ENCODE data around the gene YWHAQ. TPM values are rescaled to one million over a fixed set of nuclear protein-coding genes. Genes with fewer than 3 reads are reported as not detected.
A peak's percentile ranks its signal among the peaks of the same experiment; 100 is the strongest.
"Not testable (repeated sequence)": the region's sequence is repeated elsewhere in the genome, so short reads cannot be mapped to it uniquely, and the experiment has no call there.

The YWHAQ gene
- total RNA-seq, 2 experiments from 2014 or later = 95.8 to 101 TPM

DNA sequence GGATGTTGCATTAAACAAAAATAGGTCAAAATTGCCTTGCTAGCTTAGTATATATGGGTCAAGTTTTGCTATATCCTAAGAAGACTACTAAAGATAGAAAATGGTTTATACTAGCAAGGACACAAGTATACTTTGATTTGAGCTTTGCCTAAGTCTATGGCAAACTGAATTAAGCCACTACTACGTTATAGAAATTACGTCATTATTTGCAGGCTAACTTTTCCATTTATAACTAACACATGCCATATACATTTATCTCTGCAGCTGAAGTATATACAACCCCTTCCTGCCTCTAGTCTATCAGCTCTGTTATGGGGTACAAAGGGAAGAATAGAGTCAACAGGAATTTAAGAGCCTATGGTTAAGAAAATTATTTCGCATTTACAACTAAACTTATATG, 16.2 kb downstream of the YWHAQ start:
- Mint-ChIP-seq H3K27me3 (no peaks in the 10 kb centered on the region), H3K9me3 (no peaks in the 10 kb centered on the region), H3K4me3 (no peak overlapping the region), H3K27ac (no peak overlapping the region), H3K4me1 (ENCODE audit: low read depth) (peaks cover 96% of the 10 kb centered on the region), H3K36me3 (ENCODE audit: low read depth) (peaks cover 38% of the 10 kb centered on the region)
- H3K27ac ChIP-seq (ENCODE audit: low read depth in 1 of 2, low read length in 2 of 2) = no peak overlapping the region
- H3K9me3 ChIP-seq (ENCODE audit: control insufficient read depth in 1 of 2, insufficient read depth in 1 of 2, low read length in 2 of 2) = no peaks in the 10 kb centered on the region
- H3K4me1 ChIP-seq (ENCODE audit: insufficient read depth, low read length) = peaks cover 15% of the 10 kb centered on the region
- ATAC-seq (ENCODE audit: poor library complexity) (no peak), DNase-seq (no peak)
- intact Hi-C loops (cut with DNase I, micrococcal nuclease) = no loop called here
- CTCF ChIA-PET = no interaction called here
- peaks cover 4% of the 10 kb centered on the region for H3K36me3 ChIP-seq (ENCODE audit: insufficient read depth, low read length)
- POLR2A ChIA-PET = interaction anchor here (0.6 kb wide), 1 partner anchor 16 kb away, joined by 3 read pairs; no protein-coding TSS in a partner anchor
- TF ChIP-seq, protein P1, sequence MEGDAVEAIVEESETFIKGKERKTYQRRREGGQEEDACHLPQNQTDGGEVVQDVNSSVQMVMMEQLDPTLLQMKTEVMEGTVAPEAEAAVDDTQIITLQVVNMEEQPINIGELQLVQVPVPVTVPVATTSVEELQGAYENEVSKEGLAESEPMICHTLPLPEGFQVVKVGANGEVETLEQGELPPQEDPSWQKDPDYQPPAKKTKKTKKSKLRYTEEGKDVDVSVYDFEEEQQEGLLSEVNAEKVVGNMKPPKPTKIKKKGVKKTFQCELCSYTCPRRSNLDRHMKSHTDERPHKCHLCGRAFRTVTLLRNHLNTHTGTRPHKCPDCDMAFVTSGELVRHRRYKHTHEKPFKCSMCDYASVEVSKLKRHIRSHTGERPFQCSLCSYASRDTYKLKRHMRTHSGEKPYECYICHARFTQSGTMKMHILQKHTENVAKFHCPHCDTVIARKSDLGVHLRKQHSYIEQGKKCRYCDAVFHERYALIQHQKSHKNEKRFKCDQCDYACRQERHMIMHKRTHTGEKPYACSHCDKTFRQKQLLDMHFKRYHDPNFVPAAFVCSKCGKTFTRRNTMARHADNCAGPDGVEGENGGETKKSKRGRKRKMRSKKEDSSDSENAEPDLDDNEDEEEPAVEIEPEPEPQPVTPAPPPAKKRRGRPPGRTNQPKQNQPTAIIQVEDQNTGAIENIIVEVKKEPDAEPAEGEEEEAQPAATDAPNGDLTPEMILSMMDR (IDR thresholded peaks at IDR 0.05) = no peak
- no peak overlapping the region for H3K4me3 ChIP-seq (ENCODE audit: low read length)
- H3K27me3 ChIP-seq (ENCODE audit: control insufficient read depth in 1 of 2, insufficient read depth in 2 of 2, low read length in 2 of 2) = no peaks in the 10 kb centered on the region

DNA sequence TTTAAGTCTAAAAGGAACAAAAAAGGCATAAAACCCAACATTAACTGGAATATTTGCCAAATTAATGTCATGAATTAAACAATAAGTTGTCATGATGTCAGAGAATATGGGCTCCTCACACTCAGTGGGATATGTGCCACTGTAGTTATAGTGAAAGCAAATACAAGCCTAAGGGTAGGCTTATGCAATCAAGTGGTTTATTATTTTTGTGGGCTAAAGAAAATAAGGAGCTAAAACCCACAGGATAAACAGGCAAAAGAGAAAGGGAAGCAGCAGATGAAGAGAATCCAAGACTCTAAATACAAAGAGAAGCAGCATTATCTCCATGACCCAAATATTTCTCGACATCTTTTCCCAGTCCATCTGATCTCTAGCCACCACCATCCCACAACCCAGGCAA, 17.5 kb downstream of the YWHAQ start:
- ChIA-PET CTCF (no interaction called here), POLR2A (interaction anchor here (1.1 kb wide), 1 partner anchor 18 kb away, joined by 3 read pairs; the partner anchor contains the start of gene YWHAQ)
- TF ChIP-seq, protein P1 (IDR thresholded peaks at IDR 0.05) = no peak
- DNase-seq (no peak), ATAC-seq (ENCODE audit: poor library complexity) (no peak)
- H3K4me1 ChIP-seq (ENCODE audit: insufficient read depth, low read length) = peaks cover 17% of the 10 kb centered on the region
- Mint-ChIP-seq H3K4me3 (no peak overlapping the region), H3K27me3 (no peaks in the 10 kb centered on the region), H3K36me3 (ENCODE audit: low read depth) (peaks cover 33% of the 10 kb centered on the region), H3K27ac (no peak overlapping the region), H3K4me1 (ENCODE audit: low read depth) (peaks cover 96% of the 10 kb centered on the region), H3K9me3 (no peaks in the 10 kb centered on the region)
- H3K27me3 ChIP-seq (ENCODE audit: control insufficient read depth in 1 of 2, insufficient read depth in 2 of 2, low read length in 2 of 2) = no peaks in the 10 kb centered on the region
- H3K9me3 ChIP-seq (ENCODE audit: control insufficient read depth in 1 of 2, insufficient read depth in 1 of 2, low read length in 2 of 2) = no peaks in the 10 kb centered on the region
- H3K36me3 ChIP-seq (ENCODE audit: insufficient read depth, low read length) = peaks cover 4% of the 10 kb centered on the region
- no peak overlapping the region for H3K4me3 ChIP-seq (ENCODE audit: low read length)
- intact Hi-C loops (cut with DNase I, micrococcal nuclease) = no loop called here
- H3K27ac ChIP-seq (ENCODE audit: low read depth in 1 of 2, low read length in 2 of 2) = no peak overlapping the region

DNA sequence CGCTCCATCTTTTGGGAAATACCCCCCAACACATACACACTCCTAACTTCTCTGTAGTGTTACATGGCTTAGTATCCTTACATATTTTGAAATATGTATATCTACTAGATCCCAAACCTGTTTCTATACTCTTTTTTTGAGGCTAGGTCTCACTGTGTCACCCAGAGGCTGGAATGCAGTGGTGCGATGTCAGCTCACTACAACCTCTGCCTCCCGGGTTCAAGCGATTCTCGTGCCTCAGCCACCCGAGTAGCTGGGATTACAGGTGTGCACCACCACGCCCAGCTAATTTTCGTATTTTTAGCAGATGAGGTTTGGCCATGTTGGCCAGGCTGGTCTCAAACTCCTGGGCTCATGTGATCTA, 19.3 kb downstream of the YWHAQ start:
- intact Hi-C loops (cut with DNase I, micrococcal nuclease); H3K4me3 ChIP-seq (ENCODE audit: low read length); POLR2A ChIA-PET; H3K4me3 Mint-ChIP-seq; H3K9me3 Mint-ChIP-seq; H3K9me3 ChIP-seq (ENCODE audit: control insufficient read depth in 1 of 2, insufficient read depth in 1 of 2, low read length in 2 of 2); H3K27me3 ChIP-seq (ENCODE audit: control insufficient read depth in 1 of 2, insufficient read depth in 2 of 2, low read length in 2 of 2); H3K27ac ChIP-seq (ENCODE audit: low read depth in 1 of 2, low read length in 2 of 2); H3K27me3 Mint-ChIP-seq; ATAC-seq (ENCODE audit: poor library complexity); DNase-seq; H3K36me3 ChIP-seq (ENCODE audit: insufficient read depth, low read length): not testable (repeated sequence)
- H3K4me1 ChIP-seq (ENCODE audit: insufficient read depth, low read length) = peaks cover 21% of the 10 kb centered on the region
- CTCF ChIA-PET = interaction anchor here (0.9 kb wide), 1 partner anchor 18 kb away, joined by 3 read pairs; no protein-coding TSS in a partner anchor
- Mint-ChIP-seq H3K36me3 (ENCODE audit: low read depth) (peaks cover 33% of the 10 kb centered on the region), H3K4me1 (ENCODE audit: low read depth) (peaks cover 92% of the 10 kb centered on the region), H3K27ac (peak overlapping the region; percentile 2)
